ENCODE results near the gene GPR150. TPM values are rescaled to one million over a fixed set of nuclear protein-coding genes. Genes with fewer than 3 reads are reported as not detected.
"Not testable (repeated sequence)": the region's sequence is repeated elsewhere in the genome, so short reads cannot be mapped to it uniquely, and the experiment has no call there.

The GPR150 gene
- total RNA-seq, 4 donors from 2014 or later = 0.29 to 0.59 (median 0.29) TPM; not detected in 1

- in situ Hi-C loops (cut with MboI; ENCODE audit: low sequenced_read_pairs in 4 of 4) = loop anchor here in 3 of 4 donors (25.0 kb wide), 2 partner anchors 331 to 706 kb away; partner anchors contain the start of gene ELL2 (in 2 of the 3)
- no peak overlapping the region for H3K27ac ChIP-seq
Observed at GRCh38 chr5:95631255-95631958, 11.5 kb downstream of the GPR150 start.

GRCh38 chr5:95631991-95632675 lies 12.2 kb downstream of the GPR150 start:
- peak in 1 of 2 donors; percentile 63 for ATAC-seq
- no peaks in the 10 kb centered on the region for H3K27me3 ChIP-seq
- in situ Hi-C loops (cut with MboI; ENCODE audit: low sequenced_read_pairs in 4 of 4) (loop anchor here in 3 of 4 donors (25.0 kb wide), 2 partner anchors 330 to 705 kb away; partner anchors contain the start of gene ELL2 (in 2 of the 3)), intact Hi-C loops (cut with DNase I; ENCODE audit: low total_unique reads) (no loop called here)
- DNase-seq = peak in 1 of 2 donors; percentile 20
- H3K9me3 ChIP-seq = no peaks in the 10 kb centered on the region
- no peak overlapping the region for H3K4me3 ChIP-seq
- no peak for TF ChIP-seq CTCF (IDR thresholded peaks at IDR 0.05 in 4 of 5, conservative IDR thresholded peaks at IDR 0.05 in 1 of 5)
- TF ChIP-seq POLR2A (IDR thresholded peaks at IDR 0.05) = no peak
- H3K4me1 ChIP-seq = no peaks in the 10 kb centered on the region
- H3K36me3 ChIP-seq = no peaks in the 10 kb centered on the region
- no peak overlapping the region for H3K27ac ChIP-seq

More at GRCh38 chr5:95631255-95631958, 11.5 kb downstream of the GPR150 start:
- H3K9me3 ChIP-seq = no peaks in the 10 kb centered on the region
- H3K36me3 ChIP-seq = no peaks in the 10 kb centered on the region
- TF ChIP-seq CTCF (IDR thresholded peaks at IDR 0.05 in 4 of 5, conservative IDR thresholded peaks at IDR 0.05 in 1 of 5) (no peak), POLR2A (IDR thresholded peaks at IDR 0.05) (no peak)
- peak in 1 of 2 donors; percentile 48 for ATAC-seq
- no peaks in the 10 kb centered on the region for H3K27me3 ChIP-seq
- H3K4me1 ChIP-seq = no peaks in the 10 kb centered on the region
- DNase-seq = no peak
- H3K4me3 ChIP-seq = no peak overlapping the region
- intact Hi-C loops (cut with DNase I; ENCODE audit: low total_unique reads) = no loop called here

DNA sequence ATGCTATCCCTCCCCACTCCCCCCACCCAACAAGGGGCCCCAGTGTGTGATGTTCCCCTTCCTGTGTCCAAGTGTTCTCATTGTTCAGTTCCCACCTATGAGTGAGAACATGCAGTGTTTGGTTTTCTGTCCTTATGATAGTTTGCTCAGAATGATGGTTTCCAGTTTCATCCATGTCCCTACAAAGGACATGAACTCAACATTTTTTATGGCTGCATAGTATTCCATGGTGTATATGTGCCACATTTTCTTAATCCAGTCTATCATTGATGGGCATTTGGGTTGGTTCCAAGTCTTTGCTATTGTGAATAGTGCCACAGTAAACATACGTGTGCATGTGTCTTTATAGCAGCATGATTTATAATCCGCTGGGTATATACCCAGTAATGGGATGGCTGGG lies 13.1 kb downstream of the GPR150 start:
- H3K27ac ChIP-seq; DNase-seq; H3K36me3 ChIP-seq; intact Hi-C loops (cut with DNase I; ENCODE audit: low total_unique reads); H3K4me1 ChIP-seq; H3K9me3 ChIP-seq; ATAC-seq; H3K27me3 ChIP-seq; H3K4me3 ChIP-seq: not testable (repeated sequence)
- in situ Hi-C loops (cut with MboI; ENCODE audit: low sequenced_read_pairs in 4 of 4) = loop anchor here in 3 of 4 donors (25.0 kb wide), 2 partner anchors 329 to 704 kb away; partner anchors contain the start of gene ELL2 (in 2 of the 3)

- Histone ChIP-seq H3K27me3 (no peaks in the 10 kb centered on the region), H3K4me3 (no peak overlapping the region), H3K9me3 (no peaks in the 10 kb centered on the region), H3K4me1 (no peaks in the 10 kb centered on the region), H3K27ac (no peak overlapping the region), H3K36me3 (no peaks in the 10 kb centered on the region)
- in situ Hi-C loops (cut with MboI; ENCODE audit: low sequenced_read_pairs in 4 of 4) = loop anchor here in 3 of 4 donors (25.0 kb wide), 2 partner anchors 329 to 704 kb away; partner anchors contain the start of gene ELL2 (in 2 of the 3)
- DNase-seq (no peak), ATAC-seq (no peak)
- no peak for TF ChIP-seq POLR2A (IDR thresholded peaks at IDR 0.05)
- no peak for TF ChIP-seq CTCF (IDR thresholded peaks at IDR 0.05 in 4 of 5, conservative IDR thresholded peaks at IDR 0.05 in 1 of 5)
- intact Hi-C loops (cut with DNase I; ENCODE audit: low total_unique reads) = no loop called here
Observed at GRCh38 chr5:95633671-95634070, 13.8 kb downstream of the GPR150 start.

GRCh38 chr5:95634081-95634480 lies 14.2 kb downstream of the GPR150 start:
- intact Hi-C loops (cut with DNase I; ENCODE audit: low total_unique reads) = no loop called here
- Histone ChIP-seq H3K36me3 (no peaks in the 10 kb centered on the region), H3K27me3 (no peaks in the 10 kb centered on the region), H3K4me1 (no peaks in the 10 kb centered on the region), H3K9me3 (no peaks in the 10 kb centered on the region), H3K27ac (no peak overlapping the region), H3K4me3 (no peak overlapping the region)
- ATAC-seq (no peak), DNase-seq (no peak)
- TF ChIP-seq CTCF (IDR thresholded peaks at IDR 0.05 in 4 of 5, conservative IDR thresholded peaks at IDR 0.05 in 1 of 5) = no peak
- TF ChIP-seq POLR2A (IDR thresholded peaks at IDR 0.05) = no peak
- in situ Hi-C loops (cut with MboI; ENCODE audit: low sequenced_read_pairs in 4 of 4) = loop anchor here in 3 of 4 donors (25.0 kb wide), 2 partner anchors 328 to 703 kb away; partner anchors contain the start of gene ELL2 (in 2 of the 3)

All from gastrocnemius medialis (tissue), 4 donors.